Endometrial microvascular endothelial cells (primary cell): ENCODE results near the gene STAT4. TPM values are rescaled to one million over a fixed set of nuclear protein-coding genes. Genes with fewer than 3 reads are reported as not detected.
"Not testable (repeated sequence)": the region's sequence is repeated elsewhere in the genome, so short reads cannot be mapped to it uniquely, and the experiment has no call there.

Source experiments
- in situ Hi-C: cut with HindIII; loops from 2 replicates; pipeline ENCODE4 v1.10.0; 2017; ENCODE audit warnings: low sequenced_read_pairs, low pct_unique_long_range_greater_than_20kb; ENCODE audit errors: inconsistent ontology term
- total RNA-seq: library from RNA; depleted of rRNA; stranded (reverse); fragments of >200 nt; gene quantifications from one replicate; pipeline ENCODE4 v1.2.3, GENCODE V29; 2015; ENCODE audit errors: inconsistent ontology term

STAT4 gene
- total RNA-seq, 1 donor from 2014 or later, result not detected

DNA sequence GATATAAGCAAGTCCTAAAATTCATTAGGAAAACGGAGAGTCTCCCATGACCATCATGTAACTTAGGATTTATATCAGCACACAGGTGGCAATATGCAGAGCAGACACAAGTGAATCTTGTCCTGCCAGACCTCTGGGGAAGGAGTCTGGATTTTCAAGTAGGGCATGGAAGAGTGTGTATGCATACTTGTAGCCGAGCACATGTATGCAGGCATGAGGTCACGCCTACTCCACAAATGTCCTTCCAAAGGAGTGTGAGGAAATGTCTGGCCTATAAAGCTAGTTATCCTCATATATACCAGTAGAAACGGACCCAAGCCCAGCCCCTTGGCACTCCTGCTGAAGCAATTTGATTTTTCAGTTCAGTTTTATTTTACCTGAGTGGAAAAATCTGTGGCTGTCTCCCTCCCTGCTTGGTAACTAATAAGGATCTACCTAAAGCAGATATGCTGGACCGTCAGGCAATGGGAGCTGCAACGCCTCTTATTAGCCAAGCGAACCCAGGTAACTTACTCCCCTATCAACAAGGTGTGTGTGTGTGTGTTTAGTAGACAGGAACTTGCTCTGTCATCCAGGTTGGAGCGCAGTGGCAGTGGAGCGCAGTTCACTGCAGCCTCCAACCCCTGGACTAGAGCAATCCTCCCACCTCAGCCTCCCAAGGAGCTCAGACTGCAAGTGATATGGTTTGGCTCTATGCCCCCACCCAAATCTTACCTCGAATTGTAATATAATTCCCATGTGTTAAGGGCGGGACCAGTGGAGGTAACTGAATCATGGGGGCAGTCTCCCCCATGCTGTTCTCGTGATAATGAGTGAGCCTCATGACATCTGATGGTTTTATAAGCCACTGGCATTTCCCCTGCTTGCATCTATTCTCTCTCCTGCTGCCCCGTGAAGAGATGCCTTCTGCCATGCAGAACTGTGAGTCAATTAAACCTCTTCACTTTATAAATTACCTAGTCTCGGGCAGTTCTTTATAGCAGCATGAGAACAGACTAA lies 139.6 kb downstream of the STAT4 start:
- in situ Hi-C loops, result no loop called here

DNA sequence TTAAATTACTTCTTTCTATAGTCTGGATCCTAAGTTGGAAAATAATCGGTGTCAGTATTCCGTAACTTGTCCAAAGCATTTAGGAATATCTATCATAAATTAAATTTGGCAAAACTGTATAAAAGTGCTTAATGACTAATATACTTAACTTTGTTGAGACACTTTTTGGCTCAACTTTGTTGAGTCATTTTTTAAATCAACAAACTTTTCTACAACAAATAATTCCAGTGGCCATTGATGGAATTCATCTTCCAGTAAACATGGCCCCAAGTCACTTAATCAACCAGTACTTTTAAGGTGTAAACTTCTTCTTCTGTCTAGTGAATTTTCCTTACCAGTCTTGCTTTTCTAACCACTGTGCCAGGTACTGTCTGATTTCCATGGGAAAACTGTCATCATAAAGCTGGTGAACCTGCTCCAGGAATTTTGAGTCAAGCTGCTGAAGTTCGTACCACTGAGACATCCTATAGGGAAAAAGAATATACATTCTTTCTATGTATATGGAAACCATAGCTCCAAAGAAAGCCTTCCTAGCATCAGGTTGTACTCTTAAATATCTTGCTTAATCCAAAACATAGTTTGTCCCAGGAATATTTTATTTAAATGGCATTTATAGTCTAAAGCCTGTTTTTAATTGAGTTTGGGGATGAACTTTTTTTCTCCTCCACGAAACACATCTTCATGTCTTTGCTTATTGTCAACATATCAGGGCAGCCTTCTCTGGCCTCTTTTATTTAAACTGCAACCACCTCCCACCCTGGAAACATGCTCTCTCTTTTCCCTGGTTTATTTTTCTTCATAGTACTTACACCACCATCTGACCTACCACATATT lies 141.0 kb downstream of the STAT4 start:
- in situ Hi-C loops, result no loop called here

DNA sequence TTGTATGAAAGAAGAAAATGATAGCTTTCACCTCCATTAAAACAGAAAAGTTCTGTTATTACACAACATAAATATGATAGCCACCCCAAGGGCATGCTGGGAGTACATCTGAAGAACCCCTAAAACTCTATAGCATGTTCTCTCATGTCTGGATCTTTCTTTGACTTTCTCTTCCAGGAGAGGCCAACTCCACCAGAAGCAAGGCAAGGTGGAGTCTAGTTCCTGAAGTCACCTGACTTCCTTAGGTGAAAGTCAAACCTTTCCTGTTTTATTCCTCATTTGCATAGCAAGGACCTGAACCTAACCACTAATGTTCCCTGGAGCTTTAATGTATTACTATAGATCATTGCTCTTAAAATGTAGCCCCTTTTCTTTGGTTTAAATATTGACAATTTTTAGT lies 142.5 kb downstream of the STAT4 start:
- in situ Hi-C loops, result no loop called here

DNA sequence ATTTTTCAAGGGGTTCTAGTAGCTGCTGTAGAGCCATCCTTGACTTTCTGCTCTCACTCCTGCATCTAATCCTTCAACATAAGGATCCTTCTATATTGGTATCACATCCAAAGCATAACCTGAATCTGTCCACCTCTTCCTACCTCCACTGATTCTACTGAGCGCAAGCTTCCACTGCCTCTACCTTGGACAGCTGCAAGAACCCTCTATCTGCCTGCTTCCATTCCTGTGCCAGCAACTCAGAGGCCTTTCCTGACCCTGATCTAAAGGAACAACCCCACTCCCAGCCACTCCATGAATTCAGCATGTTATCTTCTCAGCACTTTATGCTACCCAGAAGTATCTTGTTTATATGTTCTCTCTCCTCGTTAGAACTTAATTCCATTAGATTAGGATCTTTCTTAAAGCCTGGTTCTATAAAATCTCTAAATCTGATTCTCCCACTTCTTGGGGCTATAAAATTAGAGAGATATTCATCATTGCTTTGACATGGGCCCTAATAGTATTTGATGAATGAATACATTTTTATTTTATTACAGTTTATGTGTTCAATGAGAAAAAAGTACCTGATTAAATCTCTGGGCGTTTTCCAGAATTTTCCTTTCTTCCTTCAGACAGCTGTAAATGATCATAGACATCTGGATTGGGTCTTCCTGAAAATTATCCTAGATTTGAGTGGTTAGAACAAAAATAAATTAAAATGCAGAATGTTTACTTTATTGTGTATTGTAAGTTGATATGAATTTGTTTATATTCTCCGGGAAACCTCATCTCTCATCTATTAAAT lies 143.6 kb downstream of the STAT4 start:
- in situ Hi-C loops, result no loop called here

DNA sequence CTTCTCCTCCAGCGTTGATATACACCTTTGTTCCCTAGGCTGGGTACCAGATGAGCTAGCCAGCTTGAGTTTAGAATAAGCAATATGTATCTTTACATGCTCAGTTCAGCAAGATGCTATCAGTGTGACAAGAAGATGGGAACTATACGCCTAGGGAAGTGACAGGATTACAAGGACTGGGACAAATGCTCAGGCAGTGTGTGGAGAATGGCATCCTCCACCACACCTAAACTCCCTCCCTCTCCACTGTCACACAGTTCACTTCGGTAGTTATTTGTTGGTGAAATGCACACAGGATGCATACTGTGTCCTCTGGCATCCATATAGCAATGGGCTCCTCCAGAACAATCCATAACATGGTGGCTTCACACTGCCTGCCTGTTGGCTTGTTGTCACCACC lies 144.5 kb downstream of the STAT4 start:
- in situ Hi-C loops, result no loop called here

DNA sequence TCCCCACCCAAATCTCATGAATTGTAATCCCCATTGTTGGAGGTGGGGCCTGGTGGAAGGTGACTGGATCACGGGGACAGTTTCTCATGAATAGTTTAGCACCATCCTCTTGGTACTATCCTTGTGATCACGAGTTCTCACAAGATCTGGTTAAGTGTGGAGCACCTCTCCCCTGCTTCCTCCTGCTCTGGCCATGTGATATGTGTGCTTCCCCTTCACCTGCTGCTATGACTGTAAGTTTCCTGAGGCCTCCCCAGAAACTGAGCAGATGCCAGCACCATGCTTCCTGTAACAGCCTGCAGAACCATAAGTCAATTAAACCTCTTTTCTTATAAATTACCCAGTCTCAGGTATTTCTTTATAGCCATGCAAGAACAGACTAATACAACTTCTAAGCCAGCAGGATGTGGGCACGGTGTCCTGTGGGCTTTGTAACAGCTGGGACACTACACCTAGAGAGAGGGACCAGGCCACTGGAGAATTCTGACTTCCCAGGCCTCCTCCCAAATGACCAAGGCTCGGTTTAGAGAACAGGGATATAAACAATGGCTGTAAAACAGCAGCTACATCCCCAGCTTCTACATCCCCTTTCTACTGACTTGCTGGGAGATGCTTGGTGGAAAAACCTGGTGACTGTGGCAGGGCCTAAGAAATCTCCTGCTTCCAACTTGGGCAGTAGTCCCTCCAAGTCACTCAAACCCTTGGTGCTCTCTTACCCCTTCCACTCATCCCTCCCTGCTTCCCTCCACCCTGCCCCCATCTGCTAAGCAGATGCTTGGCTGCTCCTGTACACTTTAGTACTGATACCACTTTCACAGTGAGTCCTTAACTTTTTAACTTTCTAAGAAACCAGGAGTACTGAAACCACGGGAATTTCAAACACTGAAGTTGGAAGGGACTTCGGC lies 147.1 kb downstream of the STAT4 start:
- in situ Hi-C loops, result no loop called here

DNA sequence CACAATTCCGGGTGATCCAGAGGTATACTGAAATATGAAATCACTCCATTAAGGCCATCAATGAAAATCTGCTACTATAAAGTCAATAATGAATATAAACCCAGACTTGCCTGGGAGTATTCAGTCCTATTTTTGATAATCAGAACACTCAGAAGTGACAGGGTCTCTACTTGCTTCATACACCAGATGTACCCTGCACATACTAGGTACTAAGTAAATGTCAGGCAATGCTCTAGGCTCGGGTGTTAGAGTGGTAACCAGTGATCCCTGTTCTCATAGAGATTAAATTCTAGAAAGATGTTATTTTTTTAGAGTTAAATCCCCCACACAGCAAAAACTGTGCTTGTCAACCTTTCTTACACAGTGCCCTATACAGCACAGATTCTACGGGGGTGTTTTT lies 149.2 kb downstream of the STAT4 start:
- in situ Hi-C loops, result no loop called here

DNA sequence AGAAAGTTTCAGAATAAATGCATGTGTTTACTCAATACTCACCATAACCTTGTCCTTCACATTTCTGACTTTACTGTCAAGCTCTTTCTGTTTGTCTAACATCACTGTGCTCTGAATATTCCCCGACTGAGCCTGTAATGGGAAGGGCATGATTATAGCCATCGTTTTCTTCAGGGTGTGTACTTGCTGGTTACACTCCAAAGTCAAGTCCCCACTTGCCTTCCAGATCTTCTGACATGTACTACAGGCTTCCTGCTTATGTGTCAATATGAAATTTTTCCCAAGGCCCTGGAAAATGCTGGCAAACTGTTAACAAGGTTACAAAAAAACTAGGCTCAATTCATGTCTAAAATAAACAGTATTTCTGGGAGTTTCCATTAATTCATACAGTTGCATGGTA lies 149.8 kb downstream of the STAT4 start:
- in situ Hi-C loops, result no loop called here

DNA sequence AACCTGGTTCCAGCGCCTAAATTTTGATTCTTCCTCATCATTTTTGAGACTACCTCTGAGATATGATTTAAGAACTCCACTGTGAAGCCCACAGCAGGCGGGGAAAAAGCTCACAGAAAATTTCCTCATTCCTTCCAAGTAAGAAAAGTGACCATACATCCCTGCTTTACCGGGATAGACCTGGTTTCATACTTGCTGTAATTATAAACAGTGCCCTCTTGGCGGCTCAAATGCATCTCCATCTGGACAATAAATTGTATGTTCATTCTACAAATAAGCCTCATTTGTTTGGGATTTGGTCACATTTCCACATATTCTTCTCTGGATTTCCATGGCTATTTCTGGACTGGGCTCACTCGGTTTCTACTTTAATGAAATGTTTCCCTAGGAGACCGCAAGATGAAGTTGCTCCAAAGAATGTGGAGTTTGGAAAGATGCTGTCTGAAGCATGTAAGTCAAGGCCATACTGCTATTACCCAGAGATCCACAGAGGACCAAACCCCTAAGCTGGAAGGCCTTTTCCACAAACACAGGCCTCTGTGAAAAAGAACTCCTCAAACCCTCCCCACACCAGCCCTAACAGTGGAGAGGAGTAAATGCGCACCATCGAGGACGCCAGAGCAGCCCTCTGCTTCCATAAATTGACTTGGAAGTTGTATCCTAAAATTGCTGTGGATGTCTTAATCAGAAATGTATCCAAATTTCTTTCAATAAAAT lies 150.7 kb downstream of the STAT4 start:
- in situ Hi-C loops, result no loop called here

DNA sequence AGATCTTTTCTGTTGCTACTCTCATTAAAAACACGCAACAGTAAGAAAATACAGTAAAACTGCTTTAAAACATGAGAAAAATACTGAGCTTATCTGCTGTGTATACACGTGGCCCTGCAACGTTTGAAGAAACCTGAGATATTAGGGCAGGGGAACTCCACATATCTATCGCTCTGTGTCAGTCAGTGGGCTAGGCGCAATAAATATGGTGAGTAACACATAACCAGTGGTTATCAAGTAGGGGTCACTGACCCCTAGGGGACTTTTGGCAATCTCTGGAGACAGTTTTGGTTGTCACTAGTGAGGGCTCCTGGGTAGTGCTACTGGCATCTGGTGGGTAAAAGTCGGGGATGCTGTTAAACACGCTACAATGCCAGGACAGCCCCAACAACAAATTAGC lies 151.7 kb downstream of the STAT4 start:
- in situ Hi-C loops, result no loop called here

DNA sequence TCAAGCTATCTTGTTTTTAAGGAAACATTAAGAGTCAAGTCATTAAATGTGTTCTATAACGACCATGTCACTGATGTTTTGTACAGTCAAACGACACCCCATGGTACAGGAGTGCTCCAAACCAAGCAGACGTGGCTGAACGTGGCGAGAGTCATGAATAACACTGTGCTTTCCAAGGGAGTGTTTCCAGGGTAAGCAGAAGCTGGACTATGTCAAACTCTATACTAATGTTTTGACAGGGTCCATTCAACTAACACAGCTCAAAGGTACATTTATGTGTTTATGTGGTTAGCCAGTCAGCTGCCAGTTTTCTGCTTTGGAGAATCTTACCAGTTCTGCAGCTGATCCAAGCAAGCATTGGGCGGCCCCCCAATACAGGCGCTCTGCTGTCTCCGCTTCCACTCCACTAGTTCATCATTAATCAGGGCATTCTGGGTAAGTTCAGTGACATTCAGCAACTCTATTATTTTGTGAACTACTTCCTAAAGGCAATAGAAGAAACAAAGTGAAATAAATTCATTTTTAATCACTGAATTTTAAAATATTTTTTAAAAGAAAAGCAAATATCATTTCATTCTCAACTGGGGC lies 153.2 kb downstream of the STAT4 start:
- in situ Hi-C loops, result no loop called here

DNA sequence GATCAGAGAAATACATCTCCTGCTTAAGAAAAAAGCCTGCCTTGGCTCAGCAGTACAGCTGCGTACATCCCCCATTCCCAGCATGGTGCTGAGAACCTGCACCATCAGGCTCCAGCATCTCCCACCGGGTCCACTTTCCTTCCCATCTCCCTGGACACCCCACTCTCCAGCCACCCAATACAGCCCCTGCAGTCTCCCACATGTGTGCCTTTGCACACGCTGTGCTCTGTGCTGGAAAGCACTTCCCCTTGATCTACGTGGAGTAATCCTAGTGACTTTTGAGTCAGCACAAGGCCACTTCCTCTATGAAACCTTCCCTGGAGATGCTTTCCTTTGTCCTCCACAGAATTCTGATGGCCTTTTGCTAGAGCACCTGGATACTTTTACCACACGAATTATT lies 153.8 kb downstream of the STAT4 start:
- in situ Hi-C loops, result no loop called here

DNA sequence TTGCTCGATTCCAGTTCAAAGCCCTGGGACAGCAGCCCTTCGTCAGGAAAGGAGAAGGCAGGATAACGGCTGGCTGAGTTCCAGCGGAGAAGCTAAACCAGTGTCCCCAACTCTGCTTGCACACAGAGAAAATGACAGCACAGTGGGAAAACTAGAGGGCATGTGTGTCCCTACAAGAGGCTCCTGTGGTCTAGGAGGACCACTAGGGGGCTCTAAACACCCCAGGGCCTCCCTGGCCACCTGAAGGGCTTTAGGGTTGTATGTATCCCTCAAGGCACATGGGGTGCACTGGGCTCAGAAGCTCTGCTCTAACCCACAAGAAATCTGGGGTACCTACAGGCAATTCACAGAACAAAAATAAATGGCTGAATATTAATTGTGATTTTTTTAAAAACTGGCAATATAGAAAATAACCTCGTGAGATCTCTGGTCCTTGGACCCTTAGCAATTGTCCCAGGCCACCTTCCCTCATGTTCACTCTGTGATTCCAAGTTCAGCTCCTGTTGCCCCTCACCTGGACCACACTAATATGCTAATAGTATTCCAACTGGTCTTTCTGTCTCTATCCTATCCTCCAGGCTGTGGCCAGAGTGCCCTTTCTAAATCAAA lies 154.4 kb downstream of the STAT4 start:
- in situ Hi-C loops, result no loop called here

DNA sequence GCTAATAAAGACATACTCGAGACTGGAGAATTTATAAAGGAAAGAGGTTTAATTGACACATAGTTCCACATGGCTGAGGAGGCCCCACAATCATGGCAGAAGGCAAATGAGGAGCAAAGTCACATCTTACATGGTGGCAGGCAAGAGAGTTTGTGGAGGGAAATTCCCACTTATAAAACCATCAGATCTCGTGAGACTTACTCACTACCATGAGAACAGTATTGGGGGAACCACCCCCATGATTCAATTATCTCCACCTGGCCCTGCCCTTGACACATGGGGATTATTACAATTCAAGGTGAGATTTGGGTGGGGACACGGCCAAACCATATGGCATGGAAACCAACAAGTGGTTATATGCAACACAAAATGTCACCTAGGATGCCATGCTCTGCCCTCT lies 155.5 kb downstream of the STAT4 start:
- in situ Hi-C loops, result not testable (repeated sequence)

DNA sequence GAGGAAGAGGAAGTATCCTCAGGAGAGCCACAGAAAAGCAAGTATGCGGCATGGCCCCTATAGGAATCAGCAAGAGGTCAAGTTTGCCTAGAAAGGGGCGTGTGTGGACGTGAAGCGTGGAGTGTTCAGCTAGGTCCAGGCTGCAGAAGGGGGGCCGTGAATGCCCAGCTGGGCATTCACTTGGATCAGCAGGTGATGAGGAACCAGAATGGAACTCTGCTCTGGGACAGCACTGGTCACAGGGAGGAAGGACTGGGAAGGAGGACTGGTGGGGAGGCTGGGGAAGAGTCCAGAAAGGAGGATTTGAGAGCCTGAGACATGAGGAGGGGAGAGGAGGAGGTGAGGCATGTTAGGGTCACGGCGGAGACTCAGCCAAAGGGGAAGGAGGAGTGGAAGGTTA lies 156.6 kb downstream of the STAT4 start:
- in situ Hi-C loops, result no loop called here

DNA sequence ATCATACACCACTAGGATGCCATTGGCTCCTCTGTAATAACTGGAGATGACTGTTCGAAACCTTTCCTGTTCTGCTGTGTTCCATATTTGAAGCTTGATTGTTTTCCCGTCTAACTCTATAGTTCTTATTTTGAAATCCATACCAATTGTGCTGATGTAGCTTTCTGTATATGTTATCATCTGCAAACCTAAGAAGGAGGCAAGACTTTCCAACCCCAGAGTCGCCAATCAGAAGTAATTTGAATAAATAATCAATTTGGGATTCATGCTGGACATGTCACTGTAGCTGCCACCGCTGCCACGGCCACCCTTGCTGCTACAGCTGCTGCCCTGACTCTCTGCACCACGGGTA lies 157.5 kb downstream of the STAT4 start:
- in situ Hi-C loops, result no loop called here

DNA sequence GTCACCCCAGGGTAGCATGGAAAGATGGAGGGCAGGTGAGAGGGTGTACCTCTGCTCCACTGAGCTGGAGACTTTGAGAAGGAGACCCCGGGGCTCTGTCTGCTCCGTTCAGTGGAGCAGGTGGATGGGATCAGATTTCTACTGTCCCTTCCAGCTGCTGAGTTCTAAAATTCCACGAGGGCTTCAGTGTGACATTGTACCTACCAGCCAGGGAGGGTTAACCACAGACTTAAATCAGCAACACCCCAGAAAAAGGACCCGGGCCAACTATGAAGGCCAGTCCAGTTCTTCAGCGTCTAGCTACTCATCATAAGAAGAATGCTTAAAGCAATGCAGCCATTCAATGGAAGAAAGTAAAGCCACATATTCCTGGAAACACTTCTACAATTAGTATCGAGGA lies 160.7 kb downstream of the STAT4 start:
- in situ Hi-C loops, result no loop called here
